Medulla oblongata (tissue), 1 donor: Measurements from ENCODE around the gene PPP1R3E.

Experiments used
- DNase-seq: peaks from one replicate; pipeline ENCODE4 v3.0.0-alpha.2; 2015; ENCODE audit errors: extremely low spot score

Gene PPP1R3E

DNA sequence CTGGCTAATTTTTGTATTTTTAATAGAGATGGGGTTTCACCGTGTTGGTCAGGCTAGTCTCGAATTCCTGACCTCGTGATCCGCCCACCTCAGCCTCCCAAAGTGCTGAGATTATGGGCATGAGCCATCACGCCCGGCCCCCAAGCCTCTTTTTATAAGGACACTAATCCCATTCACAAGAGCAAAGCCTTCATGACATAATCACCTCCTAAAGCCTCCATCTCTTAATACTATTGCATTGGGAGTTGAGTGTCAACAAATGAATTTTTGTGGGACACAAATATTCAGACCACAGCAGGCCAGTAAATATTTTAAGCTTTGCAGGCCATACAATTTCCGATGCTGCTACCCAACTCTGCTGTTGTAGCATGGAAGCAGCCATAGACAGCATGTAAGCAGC lies 54.1 kb downstream of the PPP1R3E start:
- no peak for DNase-seq
